H1 (cell line): ENCODE data around the gene ZSCAN12. TPM values are rescaled to one million over a fixed set of nuclear protein-coding genes. Genes with fewer than 3 reads are reported as not detected.
A peak's percentile ranks its signal among the peaks of the same experiment; 100 is the strongest.

Experiments
- ATF3 ChIP-seq: IDR thresholded peaks from 2 replicates; pipeline ENCODE4 v1.6.1; 2011; ENCODE audit warnings: low read depth, mild to moderate bottlenecking, low read length; ENCODE audit not compliant: insufficient read depth
- BRCA1 ChIP-seq: IDR thresholded peaks from 2 replicates; pipeline ENCODE4 v1.6.1; 2012; ENCODE audit warnings: low read depth, low read length, improper control_type of control experiment
- CREB1 ChIP-seq: IDR thresholded peaks from 2 replicates; pipeline ENCODE4 v1.6.1; 2012; ENCODE audit warnings: inconsistent platforms
- EGR1 ChIP-seq: IDR thresholded peaks from 2 replicates; pipeline ENCODE4 v1.6.1; 2011; ENCODE audit warnings: low read depth, low read length, borderline replicate concordance
- HDAC6 ChIP-seq: IDR thresholded peaks from one replicate; pipeline ENCODE4 v1.7.1; 2012; ENCODE audit warnings: low read depth, mild to moderate bottlenecking, inconsistent platforms, low read length, moderate library complexity
- JUN ChIP-seq: IDR thresholded peaks from 2 replicates; pipeline ENCODE4 v1.6.1; 2011; ENCODE audit warnings: low read depth, mild to moderate bottlenecking, improper control_type of control experiment, low read length
- NANOG ChIP-seq: IDR thresholded peaks from 2 replicates; pipeline ENCODE4 v1.6.1; 2011; ENCODE audit warnings: low read length, low read depth, mild to moderate bottlenecking, inconsistent platforms; ENCODE audit not compliant: insufficient read depth, poor library complexity, severe bottlenecking
- SUZ12 ChIP-seq: fragments of 200-600 bp; sonication (generic); IDR thresholded peaks from 2 replicates; pipeline ENCODE4 v1.6.1; 2012; ENCODE audit warnings: mild to moderate bottlenecking, inconsistent platforms, low read length, moderate library complexity, mixed read lengths
- polyA plus RNA-seq, 7 experiments: library from polyadenylated mRNA; depleted of rRNA in 3 of 7; stranded (reverse) in 5 of 7; unstranded in 2 of 7; fragments of >200 nt in 5 of 7; fragments of 200-250 nt in 2 of 7; gene quantifications; 1 replicate in 5 of 7; 2 replicates in 1 of 7; 4 replicates in 1 of 7; pipeline versions ENCODE4 v1.2.1 to v1.2.3, GENCODE V29; 2011 to 2013; ENCODE audit warnings: missing spikeins in 2 of 7, mixed read lengths in 2 of 7
- total RNA-seq: library from RNA; stranded (reverse); fragmentation: NEBNext Ultra II Directional; extraction: Animal tissue kit (Norgen Biotek cat#: 25700); gene quantifications from 2 replicates; pipeline ENCODE4 v1.2.1, GENCODE V29; 2021

ZSCAN12 gene
- total and polyA plus RNA-seq, 2 of the 8 experiments (the other 6 are each of a cell fraction or from before 2014, with no cell fraction given), result 2.2 to 9.6 TPM

- no peak for TF ChIP-seq CREB1
- no peak for TF ChIP-seq EGR1
- TF ChIP-seq BRCA1, result no peak; the same call in 1 of the 2 replicates
- TF ChIP-seq ATF3, result 0 out of 2 replicates have a peak, but pooled peaks have one; percentile 10
- no peak for TF ChIP-seq SUZ12
- no peak for TF ChIP-seq HDAC6
- TF ChIP-seq NANOG, result no peak
- no peak for TF ChIP-seq JUN
Measured at GRCh38 chr6:28336284-28337120, 63.0 kb downstream of the ZSCAN12 start (continued).
